ENCODE measurements around the gene ATP6V1D.
"Not testable (repeated sequence)": the region's sequence is repeated elsewhere in the genome, so short reads cannot be mapped to it uniquely, and the experiment has no call there.

ATP6V1D gene

GRCh38 chr14:67359775-67360469 is at the start of gene ATP6V1D, which contains the start of gene EIF2S1:
ATP6V1D (minus strand) TSS chr14:67359804; CDS start chr14:67359698, 106 bp downstream.
EIF2S1 (plus strand) TSS chr14:67360328; CDS start chr14:67364768, 4,440 bp downstream.
- peak; percentile 99 for DNase-seq

GRCh38 chr14:67408122-67408801 is 48.7 kb upstream of the ATP6V1D start:
- DNase-seq = not testable (repeated sequence)

- no peak for DNase-seq
These were observed 46.2 kb upstream of the ATP6V1D start for GRCh38 chr14:67405771-67406170.

GRCh38 chr14:67400434-67400833 is 40.8 kb upstream of the ATP6V1D start:
- DNase-seq = no peak

- no peak for DNase-seq
These were observed 37.9 kb upstream of the ATP6V1D start for GRCh38 chr14:67397536-67397935.

- DNase-seq = no peak
These were observed 36.9 kb upstream of the ATP6V1D start for GRCh38 chr14:67396381-67396970.

GRCh38 chr14:67395876-67396189 is 36.2 kb upstream of the ATP6V1D start:
- no peak for DNase-seq

GRCh38 chr14:67395086-67395875 is 35.7 kb upstream of the ATP6V1D start:
- no peak for DNase-seq

- no peak for DNase-seq
These were observed 34.1 kb upstream of the ATP6V1D start for GRCh38 chr14:67393689-67394088.

GRCh38 chr14:67392800-67393199 is 33.2 kb upstream of the ATP6V1D start:
- no peak for DNase-seq

GRCh38 chr14:67392123-67392522 is 32.5 kb upstream of the ATP6V1D start:
- no peak for DNase-seq

- DNase-seq = no peak
These were observed 31.7 kb upstream of the ATP6V1D start for GRCh38 chr14:67391268-67391667.

- DNase-seq = no peak
These were observed 30.4 kb upstream of the ATP6V1D start for GRCh38 chr14:67389811-67390534.

GRCh38 chr14:67389275-67389674 is 29.7 kb upstream of the ATP6V1D start:
- DNase-seq = no peak

GRCh38 chr14:67387195-67387594 is 27.6 kb upstream of the ATP6V1D start:
- no peak for DNase-seq

- no peak for DNase-seq
These were observed 26.0 kb upstream of the ATP6V1D start for GRCh38 chr14:67385618-67386017.

GRCh38 chr14:67385120-67385519 is 25.5 kb upstream of the ATP6V1D start:
- no peak for DNase-seq

- DNase-seq = no peak
These were observed 18.3 kb upstream of the ATP6V1D start for GRCh38 chr14:67377916-67378315.

GRCh38 chr14:67373347-67373746 is 13.7 kb upstream of the ATP6V1D start:
- DNase-seq = no peak

GRCh38 chr14:67372833-67373232 is 13.2 kb upstream of the ATP6V1D start:
- DNase-seq = no peak

- no peak for DNase-seq
These were observed 11.9 kb upstream of the ATP6V1D start for GRCh38 chr14:67371247-67372148.

GRCh38 chr14:67370830-67371229 is 11.2 kb upstream of the ATP6V1D start:
- no peak for DNase-seq
